HG02970 (cell line): ENCODE results near the gene STEAP3.

ENCODE experiments used
- ATAC-seq: cut with Tn5 transposase; IDR thresholded peaks from one replicate; pipeline ENCODE4 v1.9.1; 2021; ENCODE audit warnings: mild to moderate bottlenecking, moderate library complexity, moderate number of reproducible peaks; ENCODE audit not compliant: unreplicated experiment, low FRiP score

The STEAP3 gene

GRCh38 chr2:119197529-119198239 is 25.9 kb upstream of the STEAP3 start:
- no peak for ATAC-seq

GRCh38 chr2:119198240-119198840 is 25.3 kb upstream of the STEAP3 start:
- ATAC-seq, result no peak

- ATAC-seq, result no peak
Observed at GRCh38 chr2:119201815-119202214, 21.8 kb upstream of the STEAP3 start.

GRCh38 chr2:119202610-119203310 is 20.9 kb upstream of the STEAP3 start:
- no peak for ATAC-seq

GRCh38 chr2:119204525-119204924 is 19.1 kb upstream of the STEAP3 start:
- ATAC-seq, result no peak

GRCh38 chr2:119205001-119205706 is 18.5 kb upstream of the STEAP3 start:
- no peak for ATAC-seq

GRCh38 chr2:119206201-119206600 is 17.4 kb upstream of the STEAP3 start:
- no peak for ATAC-seq

GRCh38 chr2:119207447-119207846 is 16.2 kb upstream of the STEAP3 start:
- ATAC-seq, result no peak

- no peak for ATAC-seq
Observed at GRCh38 chr2:119208791-119209203, 14.8 kb upstream of the STEAP3 start.

GRCh38 chr2:119212139-119212800 is 11.4 kb upstream of the STEAP3 start:
- ATAC-seq, result no peak

- ATAC-seq, result no peak
Observed at GRCh38 chr2:119214453-119215037, 9.1 kb upstream of the STEAP3 start.

- no peak for ATAC-seq
Observed at GRCh38 chr2:119216994-119217393, 6.6 kb upstream of the STEAP3 start.

GRCh38 chr2:119218478-119219064 is 5.1 kb upstream of the STEAP3 start:
- ATAC-seq, result no peak

GRCh38 chr2:119219873-119220272 is 3.8 kb upstream of the STEAP3 start:
- ATAC-seq, result no peak

- ATAC-seq, result no peak
Observed at GRCh38 chr2:119220720-119221301, 2.8 kb upstream of the STEAP3 start.

GRCh38 chr2:119221609-119222008 is 2.0 kb upstream of the STEAP3 start:
- ATAC-seq, result no peak

- ATAC-seq, result no peak
Observed at GRCh38 chr2:119222213-119222612, 1.4 kb upstream of the STEAP3 start.

GRCh38 chr2:119222863-119223520 is 642 bp upstream of the STEAP3 start:
- no peak for ATAC-seq
